Activated CD4-positive, alpha-beta memory T cell treated with anti-CD3 and anti-CD28 coated beads, Interleukin-2, amount 10 ng/mL, durations not matched to agents 7 days and 5 days (primary cell): ENCODE measurements around the gene MRPL40. TPM values are rescaled to one million over a fixed set of nuclear protein-coding genes. Genes with fewer than 3 reads are reported as not detected.
A peak's percentile ranks its signal among the peaks of the same experiment; 100 is the strongest.

Experiments
- CTCF ChIA-PET: fragments of 350-600 bp; sonication (Branson Sonifier 250); formaldehyde crosslinking; loops from one replicate; lab custom pipeline; 2021; ENCODE audit warnings: antibody characterized with exemption, inconsistent platforms; lab: Charles Lee
- POLR2A ChIA-PET: fragments of 350-600 bp; sonication (Branson Sonifier 250); formaldehyde crosslinking; loops from one replicate; lab custom pipeline; 2021; ENCODE audit warnings: antibody characterized with exemption; lab: Charles Lee
- DNase-seq: peaks from one replicate; pipeline ENCODE4 v3.0.0-alpha.2; 2020
- H3K27ac Mint-ChIP-seq: one replicate; pipeline ENCODE4 v1.8.0; 2021; ENCODE audit warnings: mild to moderate bottlenecking, mixed read lengths
- H3K27me3 Mint-ChIP-seq: one replicate; pipeline ENCODE4 v1.8.0; 2021; ENCODE audit warnings: mixed read lengths
- H3K36me3 Mint-ChIP-seq: one replicate; pipeline ENCODE4 v1.8.0; 2021; ENCODE audit warnings: low read depth, mixed read lengths
- H3K4me1 Mint-ChIP-seq: one replicate; pipeline ENCODE4 v1.8.0; 2021; ENCODE audit warnings: mixed read lengths
- H3K4me3 Mint-ChIP-seq: one replicate; pipeline ENCODE4 v1.8.0; 2021; ENCODE audit warnings: mild to moderate bottlenecking, mixed read lengths
- H3K9me3 Mint-ChIP-seq: one replicate; pipeline ENCODE4 v1.8.0; 2021; ENCODE audit warnings: mixed read lengths
- total RNA-seq, 2 experiments: library from RNA; stranded (reverse); gene quantifications; one replicate each; pipeline ENCODE4 v1.2.3, GENCODE V29; 2021

Gene MRPL40
- total RNA-seq, 2 experiments from 2014 or later = 22.4 to 24.6 TPM

- ChIA-PET POLR2A (interaction anchor here (0.6 to 6.6 kb wide), 15 partner anchors 10 to 325 kb away, joined by 3 to 113 read pairs (median 4); partner anchors contain the start of genes CDC45, DGCR2, ESS2 and HIRA), CTCF (interaction anchor here (0.7 to 1.4 kb wide), 4 partner anchors 15 to 268 kb away, joined by 3 to 4 read pairs (median 3); no protein-coding TSS in a partner anchor)
- H3K9me3 Mint-ChIP-seq = no peaks in the 10 kb centered on the region
- no peaks in the 10 kb centered on the region for H3K27me3 Mint-ChIP-seq
- peak within 1 kb of the TSS; percentile 80 for H3K4me3 Mint-ChIP-seq
- DNase-seq = peak; percentile 91
- peaks cover 39% of the 10 kb centered on the region for H3K36me3 Mint-ChIP-seq
- peak within 1 kb of the TSS; percentile 82 for H3K27ac Mint-ChIP-seq
- peaks cover 37% of the 10 kb centered on the region for H3K4me1 Mint-ChIP-seq
These were observed 15.2 kb downstream of the MRPL40 start, which contains the start of gene C22orf39 for GRCh38 chr22:19447330-19448075. C22orf39 (minus strand) TSS chr22:19447711; CDS start chr22:19447688, 23 bp downstream.

GRCh38 chr22:19448076-19448607, 15.8 kb downstream of the MRPL40 start:
- H3K4me1 Mint-ChIP-seq = peaks cover 37% of the 10 kb centered on the region
- H3K36me3 Mint-ChIP-seq = peaks cover 42% of the 10 kb centered on the region
- H3K9me3 Mint-ChIP-seq = no peaks in the 10 kb centered on the region
- no peaks in the 10 kb centered on the region for H3K27me3 Mint-ChIP-seq
- DNase-seq = peak; percentile 33
- peak overlapping the region; percentile 80 for H3K4me3 Mint-ChIP-seq
- ChIA-PET CTCF (interaction anchor here (1.4 kb wide), 1 partner anchor 29 kb away, joined by 4 read pairs; no protein-coding TSS in a partner anchor), POLR2A (interaction anchor here (1.0 to 6.6 kb wide), 7 partner anchors 10 to 150 kb away, joined by 3 to 113 read pairs (median 9); partner anchors contain the start of genes CDC45, HIRA, MRPL40 and UFD1)
- H3K27ac Mint-ChIP-seq = peak overlapping the region; percentile 82

GRCh38 chr22:19448739-19449421, 16.5 kb downstream of the MRPL40 start:
- Mint-ChIP-seq H3K27ac (peak overlapping the region; percentile 47), H3K4me3 (peak overlapping the region; percentile 80), H3K4me1 (peaks cover 37% of the 10 kb centered on the region), H3K27me3 (no peaks in the 10 kb centered on the region), H3K9me3 (no peaks in the 10 kb centered on the region), H3K36me3 (peaks cover 42% of the 10 kb centered on the region)
- CTCF ChIA-PET = interaction anchor here (1.4 kb wide), 1 partner anchor 29 kb away, joined by 4 read pairs; no protein-coding TSS in a partner anchor
- POLR2A ChIA-PET = interaction anchor here (2.0 to 6.6 kb wide), 3 partner anchors 12 to 30 kb away, joined by 4 to 113 read pairs (median 45); partner anchors contain the start of genes CDC45, HIRA, MRPL40 and UFD1
- DNase-seq = peak; percentile 48

- peak overlapping the region; percentile 12 for H3K4me3 Mint-ChIP-seq
- POLR2A ChIA-PET = interaction anchor here (6.6 kb wide), 1 partner anchor 17 kb away, joined by 113 read pairs; the partner anchor contains the start of genes HIRA and MRPL40
- no peaks in the 10 kb centered on the region for H3K27me3 Mint-ChIP-seq
- H3K36me3 Mint-ChIP-seq = peaks cover 45% of the 10 kb centered on the region
- peak overlapping the region; percentile 16 for H3K27ac Mint-ChIP-seq
- no peaks in the 10 kb centered on the region for H3K9me3 Mint-ChIP-seq
- CTCF ChIA-PET = no interaction called here
- H3K4me1 Mint-ChIP-seq = peaks cover 35% of the 10 kb centered on the region
- DNase-seq = no peak
These were observed 17.1 kb downstream of the MRPL40 start for GRCh38 chr22:19449422-19449767.

- Mint-ChIP-seq H3K27ac (no peak overlapping the region), H3K4me3 (no peak overlapping the region), H3K9me3 (no peaks in the 10 kb centered on the region), H3K27me3 (no peaks in the 10 kb centered on the region), H3K4me1 (peaks cover 25% of the 10 kb centered on the region), H3K36me3 (peaks cover 47% of the 10 kb centered on the region)
- POLR2A ChIA-PET = interaction anchor here (1.2 to 4.6 kb wide), 3 partner anchors 18 to 29 kb away, joined by 4 to 20 read pairs (median 6); partner anchors contain the start of genes CDC45, HIRA and MRPL40
- CTCF ChIA-PET = interaction anchor here (0.7 kb wide), 1 partner anchor 14 kb away, joined by 3 read pairs; no protein-coding TSS in a partner anchor
- DNase-seq = no peak
These were observed 18.2 kb downstream of the MRPL40 start for GRCh38 chr22:19450363-19451175.

GRCh38 chr22:19451570-19451969, 19.2 kb downstream of the MRPL40 start:
- H3K4me3 Mint-ChIP-seq = no peak overlapping the region
- H3K4me1 Mint-ChIP-seq = peaks cover 20% of the 10 kb centered on the region
- H3K36me3 Mint-ChIP-seq = peaks cover 51% of the 10 kb centered on the region
- DNase-seq = no peak
- H3K27me3 Mint-ChIP-seq = no peaks in the 10 kb centered on the region
- H3K27ac Mint-ChIP-seq = no peak overlapping the region
- CTCF ChIA-PET = interaction anchor here (1.1 kb wide), 1 partner anchor 11 kb away, joined by 3 read pairs; no protein-coding TSS in a partner anchor
- POLR2A ChIA-PET = interaction anchor here (1.7 to 4.6 kb wide), 2 partner anchors 19 to 26 kb away, joined by 6 to 20 read pairs; partner anchors contain the start of genes HIRA and MRPL40
- no peaks in the 10 kb centered on the region for H3K9me3 Mint-ChIP-seq

GRCh38 chr22:19453718-19454117, 21.4 kb downstream of the MRPL40 start:
- no peaks in the 10 kb centered on the region for H3K9me3 Mint-ChIP-seq
- H3K4me3 Mint-ChIP-seq = no peak overlapping the region
- peaks cover 58% of the 10 kb centered on the region for H3K36me3 Mint-ChIP-seq
- peaks cover 8% of the 10 kb centered on the region for H3K4me1 Mint-ChIP-seq
- POLR2A ChIA-PET = interaction anchor here (1.2 to 4.6 kb wide), 3 partner anchors 22 to 309 kb away, joined by 4 to 20 read pairs (median 4); partner anchors contain the start of genes ESS2, HIRA and MRPL40
- H3K27me3 Mint-ChIP-seq = no peaks in the 10 kb centered on the region
- no peak for DNase-seq
- no peak overlapping the region for H3K27ac Mint-ChIP-seq
- CTCF ChIA-PET = interaction anchor here (1.4 kb wide), 1 partner anchor 309 kb away, joined by 3 read pairs; the partner anchor contains the start of gene ESS2

GRCh38 chr22:19454156-19454555, 21.8 kb downstream of the MRPL40 start:
- no peak overlapping the region for H3K4me3 Mint-ChIP-seq
- H3K9me3 Mint-ChIP-seq = no peaks in the 10 kb centered on the region
- no peaks in the 10 kb centered on the region for H3K27me3 Mint-ChIP-seq
- DNase-seq = no peak
- ChIA-PET POLR2A (interaction anchor here (0.5 to 4.6 kb wide), 5 partner anchors 10 to 310 kb away, joined by 3 to 20 read pairs (median 4); partner anchors contain the start of genes ESS2, HIRA and MRPL40), CTCF (interaction anchor here (1.0 to 1.4 kb wide), 2 partner anchors 12 to 310 kb away, joined by 3 read pairs; partner anchors contain the start of gene ESS2)
- peaks cover 4% of the 10 kb centered on the region for H3K4me1 Mint-ChIP-seq
- peaks cover 58% of the 10 kb centered on the region for H3K36me3 Mint-ChIP-seq
- H3K27ac Mint-ChIP-seq = no peak overlapping the region

- no peaks in the 10 kb centered on the region for H3K27me3 Mint-ChIP-seq
- ChIA-PET POLR2A (interaction anchor here (0.7 to 1.1 kb wide), 2 partner anchors 9 to 15 kb away, joined by 3 read pairs; no protein-coding TSS in a partner anchor), CTCF (interaction anchor here (1.0 kb wide), 1 partner anchor 11 kb away, joined by 3 read pairs; no protein-coding TSS in a partner anchor)
- no peak for DNase-seq
- H3K9me3 Mint-ChIP-seq = no peaks in the 10 kb centered on the region
- no peak overlapping the region for H3K4me3 Mint-ChIP-seq
- H3K4me1 Mint-ChIP-seq = no peaks in the 10 kb centered on the region
- H3K27ac Mint-ChIP-seq = no peak overlapping the region
- peaks cover 59% of the 10 kb centered on the region for H3K36me3 Mint-ChIP-seq
These were observed 22.7 kb downstream of the MRPL40 start for GRCh38 chr22:19455033-19455432.

GRCh38 chr22:19455585-19456370, 23.4 kb downstream of the MRPL40 start:
- ChIA-PET POLR2A (interaction anchor here (0.7 kb wide), 1 partner anchor 15 kb away, joined by 3 read pairs; no protein-coding TSS in a partner anchor), CTCF (no interaction called here)
- no peak for DNase-seq
- no peaks in the 10 kb centered on the region for H3K4me1 Mint-ChIP-seq
- no peak overlapping the region for H3K4me3 Mint-ChIP-seq
- H3K27ac Mint-ChIP-seq = no peak overlapping the region
- H3K27me3 Mint-ChIP-seq = no peaks in the 10 kb centered on the region
- H3K36me3 Mint-ChIP-seq = peaks cover 59% of the 10 kb centered on the region
- no peaks in the 10 kb centered on the region for H3K9me3 Mint-ChIP-seq

- Mint-ChIP-seq H3K9me3 (no peaks in the 10 kb centered on the region), H3K36me3 (peaks cover 63% of the 10 kb centered on the region), H3K27ac (peak overlapping the region; percentile 32), H3K4me1 (no peaks in the 10 kb centered on the region), H3K27me3 (no peaks in the 10 kb centered on the region), H3K4me3 (no peak overlapping the region)
- no peak for DNase-seq
- ChIA-PET CTCF (no interaction called here), POLR2A (no interaction called here)
These were observed 24.2 kb downstream of the MRPL40 start for GRCh38 chr22:19456541-19456940.
